Kidney epithelial cell (primary cell): Measurements from ENCODE around the gene KCTD5. TPM values are rescaled to one million over a fixed set of nuclear protein-coding genes. Genes with fewer than 3 reads are reported as not detected.
"Not testable (repeated sequence)": the region's sequence is repeated elsewhere in the genome, so short reads cannot be mapped to it uniquely, and the experiment has no call there.

ENCODE experiments used
- DNase-seq: peaks from one replicate; pipeline ENCODE4 v3.0.0-alpha.2; 2010; ENCODE audit warnings: low read depth
- H3K27me3 ChIP-seq: 2 replicates; pipeline ENCODE4 v1.6.0; 2011; ENCODE audit warnings: low read length; ENCODE audit not compliant: control insufficient read depth, insufficient read depth
- H3K36me3 ChIP-seq: 2 replicates; pipeline ENCODE4 v1.5.1; 2011; ENCODE audit warnings: low read length; ENCODE audit not compliant: control insufficient read depth, insufficient read depth
- H3K4me3 ChIP-seq: 2 replicates; pipeline ENCODE4 v1.5.1; 2011; ENCODE audit warnings: low read depth, mild to moderate bottlenecking, control low read depth, low read length
- total RNA-seq: library from RNA; depleted of rRNA; stranded (reverse); fragments of >200 nt; gene quantifications from 2 replicates; pipeline ENCODE4 v1.2.3, GENCODE V29; 2015
- TF ChIP-seq, protein P1 (sequence below): IDR thresholded peaks from 2 replicates; pipeline ENCODE4 v1.5.1; 2011; ENCODE audit warnings: mild to moderate bottlenecking, moderate library complexity, low read length, control low read depth, inconsistent platforms; ENCODE audit not compliant: insufficient read depth, poor library complexity, severe bottlenecking

The KCTD5 gene
- total RNA-seq, 1 donor from 2014 or later, result 47.4 TPM

DNA sequence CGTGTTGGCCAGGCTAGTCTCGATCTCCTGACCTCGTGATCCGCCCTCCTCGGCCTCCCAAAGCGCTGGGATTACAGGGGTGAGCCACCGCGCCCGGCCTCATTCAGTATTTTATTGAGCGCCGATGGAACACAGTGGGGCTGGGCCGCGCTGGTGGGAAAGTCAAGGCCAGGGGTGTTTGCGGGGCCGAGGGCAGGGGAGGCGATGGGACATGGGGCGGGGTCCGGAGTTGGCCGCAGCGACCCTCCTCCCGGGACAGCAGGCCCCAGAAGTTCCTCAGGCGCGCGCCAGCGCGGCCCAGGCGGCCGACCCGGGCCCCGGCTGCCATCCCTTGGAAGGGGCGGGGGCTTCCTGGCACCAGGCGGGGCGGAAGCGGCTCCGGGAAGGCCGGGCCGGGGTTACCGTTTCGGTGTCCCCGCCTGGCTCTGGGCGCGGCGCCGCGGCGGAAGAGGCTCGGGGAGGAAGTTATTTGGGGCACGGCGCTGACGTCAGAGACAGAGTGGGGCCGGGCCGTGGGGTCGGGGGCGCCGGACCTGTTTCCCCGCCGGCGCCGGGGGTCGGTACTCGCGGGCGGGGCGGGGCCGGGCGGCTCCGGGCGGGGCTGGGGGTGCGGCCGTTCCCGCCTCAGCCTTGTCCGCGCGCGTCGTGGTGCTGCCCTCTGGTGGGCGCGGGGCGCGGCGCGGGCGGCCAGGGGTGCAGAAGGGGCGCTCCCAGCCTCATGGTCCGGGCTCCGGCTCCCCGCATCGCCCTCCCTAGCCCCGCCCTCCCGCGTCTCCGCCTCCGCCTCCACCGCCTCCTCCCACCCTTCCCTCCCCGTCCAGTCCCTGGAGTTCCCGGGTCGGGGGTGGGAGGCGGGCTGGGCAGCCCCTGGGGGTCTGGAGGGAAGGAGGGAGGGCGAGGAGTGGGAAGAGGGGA, 38.7 kb downstream of the KCTD5 start:
- TF ChIP-seq, protein P1, sequence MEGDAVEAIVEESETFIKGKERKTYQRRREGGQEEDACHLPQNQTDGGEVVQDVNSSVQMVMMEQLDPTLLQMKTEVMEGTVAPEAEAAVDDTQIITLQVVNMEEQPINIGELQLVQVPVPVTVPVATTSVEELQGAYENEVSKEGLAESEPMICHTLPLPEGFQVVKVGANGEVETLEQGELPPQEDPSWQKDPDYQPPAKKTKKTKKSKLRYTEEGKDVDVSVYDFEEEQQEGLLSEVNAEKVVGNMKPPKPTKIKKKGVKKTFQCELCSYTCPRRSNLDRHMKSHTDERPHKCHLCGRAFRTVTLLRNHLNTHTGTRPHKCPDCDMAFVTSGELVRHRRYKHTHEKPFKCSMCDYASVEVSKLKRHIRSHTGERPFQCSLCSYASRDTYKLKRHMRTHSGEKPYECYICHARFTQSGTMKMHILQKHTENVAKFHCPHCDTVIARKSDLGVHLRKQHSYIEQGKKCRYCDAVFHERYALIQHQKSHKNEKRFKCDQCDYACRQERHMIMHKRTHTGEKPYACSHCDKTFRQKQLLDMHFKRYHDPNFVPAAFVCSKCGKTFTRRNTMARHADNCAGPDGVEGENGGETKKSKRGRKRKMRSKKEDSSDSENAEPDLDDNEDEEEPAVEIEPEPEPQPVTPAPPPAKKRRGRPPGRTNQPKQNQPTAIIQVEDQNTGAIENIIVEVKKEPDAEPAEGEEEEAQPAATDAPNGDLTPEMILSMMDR, result no peak
- Histone ChIP-seq H3K36me3 (no peaks in the 10 kb centered on the region), H3K4me3 (peak overlapping the region; percentile 68), H3K27me3 (peaks cover 11% of the 10 kb centered on the region)
- DNase-seq, result no peak

DNA sequence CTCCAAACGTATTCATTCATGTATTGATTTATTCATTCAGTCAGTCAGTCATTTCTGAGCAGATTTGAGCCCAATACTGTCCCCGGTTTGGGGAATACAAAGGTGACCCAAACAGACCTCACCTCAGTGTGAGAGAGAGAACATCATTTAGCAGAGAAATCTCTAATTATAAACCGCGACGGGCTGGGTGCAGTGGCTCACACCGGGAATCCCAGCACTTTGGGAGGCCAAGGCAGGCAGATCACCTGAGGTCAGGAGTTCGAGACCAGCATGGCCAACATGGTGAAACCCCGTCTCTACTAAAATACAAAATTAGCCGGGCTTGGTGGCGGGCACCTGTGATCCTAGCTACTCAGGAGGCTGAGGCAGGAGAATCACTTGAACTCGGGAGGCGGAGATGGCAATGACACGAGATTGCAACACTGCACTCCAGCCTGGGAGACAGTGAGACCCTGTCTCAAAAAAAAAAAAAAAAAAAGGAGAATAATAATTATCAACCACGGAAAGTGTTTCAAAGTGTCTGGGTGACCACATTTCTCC, 39.4 kb downstream of the KCTD5 start:
- H3K4me3 ChIP-seq, result peak overlapping the region; percentile 68
- not testable (repeated sequence) for H3K36me3 ChIP-seq, H3K27me3 ChIP-seq, DNase-seq

DNA sequence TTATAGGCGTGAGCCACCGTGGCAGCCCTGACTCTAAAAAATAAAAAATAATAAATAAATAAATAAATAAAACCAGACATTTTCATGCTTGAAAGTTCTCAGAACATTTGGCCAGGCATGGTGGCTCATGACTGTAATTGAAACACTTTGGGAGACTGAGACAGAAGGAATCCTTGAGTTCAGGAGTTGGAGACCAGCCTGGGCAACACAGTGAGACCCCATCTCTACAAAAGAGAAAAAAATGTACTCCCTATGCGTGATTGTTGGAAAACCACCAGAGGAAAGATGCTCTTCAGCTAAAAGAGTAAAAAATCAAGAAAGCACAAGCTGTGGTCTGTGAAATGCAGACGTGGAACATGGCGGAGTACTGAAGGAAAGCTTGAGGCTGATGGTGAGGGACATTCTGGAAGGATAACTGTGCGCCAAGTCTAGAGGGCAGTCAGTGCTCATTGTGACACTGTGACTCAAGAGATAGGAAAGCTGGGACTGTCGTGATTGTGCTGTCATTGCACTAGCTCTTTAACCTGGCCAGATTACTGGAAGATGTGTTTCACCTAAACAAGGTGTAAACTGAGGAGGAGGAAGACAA, 41.9 kb downstream of the KCTD5 start:
- no peak for DNase-seq
- TF ChIP-seq, protein P1, result no peak
- H3K4me3 ChIP-seq, result no peak overlapping the region

DNA sequence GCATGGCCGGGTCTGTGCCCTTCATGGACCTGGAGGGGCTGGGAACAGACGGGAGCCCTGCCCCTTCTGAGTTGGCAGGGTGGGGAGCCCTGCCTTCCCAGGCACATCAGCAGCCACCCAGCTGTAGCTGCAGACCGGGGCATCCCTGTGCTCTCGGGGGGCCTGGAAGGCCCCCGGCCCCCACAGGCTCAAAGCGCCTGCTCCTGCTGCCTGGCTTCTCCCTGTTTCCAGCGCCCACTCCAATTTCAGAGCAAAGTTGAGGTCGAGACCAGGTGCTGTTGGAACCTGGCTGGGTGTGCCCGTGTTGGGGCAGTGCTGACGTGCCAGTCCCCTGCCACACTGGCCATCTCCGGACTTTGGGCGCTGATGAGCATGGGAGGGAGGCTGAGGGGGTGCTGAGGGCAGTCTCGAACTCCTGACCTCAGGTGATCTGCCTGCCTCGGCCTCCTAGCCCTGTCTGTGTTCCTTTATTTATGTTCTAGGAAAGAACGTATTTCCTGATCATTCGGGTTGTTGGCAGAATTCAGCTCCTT, 42.6 kb downstream of the KCTD5 start:
- TF ChIP-seq, protein P1, result no peak
- Histone ChIP-seq H3K27me3 (peaks cover 5% of the 10 kb centered on the region), H3K4me3 (no peak overlapping the region), H3K36me3 (no peaks in the 10 kb centered on the region)
- no peak for DNase-seq

More for the DNA sequence above, 41.9 kb downstream of the KCTD5 start:
- Histone ChIP-seq H3K36me3 (no peaks in the 10 kb centered on the region), H3K27me3 (peaks cover 5% of the 10 kb centered on the region)

DNA sequence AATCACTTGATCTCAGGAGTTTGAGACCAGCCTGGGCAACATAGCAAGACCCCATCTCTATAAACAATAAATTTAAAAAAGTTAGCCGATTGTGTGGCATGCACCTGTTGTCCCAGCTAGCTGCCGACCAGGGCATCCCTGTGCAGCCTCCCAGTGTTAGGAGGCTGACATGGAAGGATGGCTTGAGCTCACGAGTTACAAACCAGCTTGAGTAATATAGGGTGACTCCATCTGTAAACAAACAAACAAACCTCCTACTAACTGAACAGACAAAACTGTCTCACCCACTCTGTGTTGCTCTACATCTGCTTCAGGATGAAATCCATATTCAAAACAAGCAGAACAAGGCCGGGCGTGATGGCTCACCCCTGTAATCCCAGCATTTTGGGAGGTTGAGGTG, 44.6 kb downstream of the KCTD5 start:
- no peak overlapping the region for H3K4me3 ChIP-seq
- TF ChIP-seq, protein P1, result no peak
- H3K36me3 ChIP-seq, result no peaks in the 10 kb centered on the region
- peaks cover 5% of the 10 kb centered on the region for H3K27me3 ChIP-seq
- no peak for DNase-seq

DNA sequence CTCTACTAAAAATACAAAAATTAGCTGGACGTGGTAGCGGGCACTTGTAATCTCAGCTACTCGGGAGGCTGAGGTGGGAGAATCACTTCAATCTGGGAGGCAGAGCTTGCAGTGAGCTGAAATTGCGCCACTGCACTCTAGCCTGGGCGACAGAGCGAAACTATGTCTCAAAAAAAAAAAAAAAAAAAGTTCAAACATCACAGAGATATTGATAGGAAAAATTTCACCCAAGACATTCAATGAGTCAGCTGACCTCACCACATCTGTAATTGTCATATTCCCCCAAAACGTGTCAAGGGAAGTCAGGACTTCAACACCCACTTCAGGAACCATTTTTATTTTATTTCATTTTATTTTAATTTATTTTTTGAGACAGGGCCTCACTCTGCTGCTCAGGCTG, 45.7 kb downstream of the KCTD5 start:
- TF ChIP-seq, protein P1, result no peak
- H3K27me3 ChIP-seq, result peaks cover 5% of the 10 kb centered on the region
- no peak overlapping the region for H3K4me3 ChIP-seq
- H3K36me3 ChIP-seq, result no peaks in the 10 kb centered on the region
- DNase-seq, result no peak
